PC-3 (cell line): ENCODE results near the gene TBX1.

Experiments used
- EZH2 ChIP-seq: fragments of 300-600 bp; sonication (generic); IDR thresholded peaks from one replicate; pipeline ENCODE4 v1.6.1; 2017; ENCODE audit warnings: antibody characterized with exemption, mild to moderate bottlenecking, low read length; ENCODE audit not compliant: unreplicated experiment
- TF ChIP-seq, protein P1 (sequence below): fragments of 300-600 bp; sonication (generic); conservative IDR thresholded peaks from 2 replicates; pipeline ENCODE4 v1.5.1; 2017; ENCODE audit warnings: antibody characterized with exemption, low read depth, mild to moderate bottlenecking, low read length

DNA sequence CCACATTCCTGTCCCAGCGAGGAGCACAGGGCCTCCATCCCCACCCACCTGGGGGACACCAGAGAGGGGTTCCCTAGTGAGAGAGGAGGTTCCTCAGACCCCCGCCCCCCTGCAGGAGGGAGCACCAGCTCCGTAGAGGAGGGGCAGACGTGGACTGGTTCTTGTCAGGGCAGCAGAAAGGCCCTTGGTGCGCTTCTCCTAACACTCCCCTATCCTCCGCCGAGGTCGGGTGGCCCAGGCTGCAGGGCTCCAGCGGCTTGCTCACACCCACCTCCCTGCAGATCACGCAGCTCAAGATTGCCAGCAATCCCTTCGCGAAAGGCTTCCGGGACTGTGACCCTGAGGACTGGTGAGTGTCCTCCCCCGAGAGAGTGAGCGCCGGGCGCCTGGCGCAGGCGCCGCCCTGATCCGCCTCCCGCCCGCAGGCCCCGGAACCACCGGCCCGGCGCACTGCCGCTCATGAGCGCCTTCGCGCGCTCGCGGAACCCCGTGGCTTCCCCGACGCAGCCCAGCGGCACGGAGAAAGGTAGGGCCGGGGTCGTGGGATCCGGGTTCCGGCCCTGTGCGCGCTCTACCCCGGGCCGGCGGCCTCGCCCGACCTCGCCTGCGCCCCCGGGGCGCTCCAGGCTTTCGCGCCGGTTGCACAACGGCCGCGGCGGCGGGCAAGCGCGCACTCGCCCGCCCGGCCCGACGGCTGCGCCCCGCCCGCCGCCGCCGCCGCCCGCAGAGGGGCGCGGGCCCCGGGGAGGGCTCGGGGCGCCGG is 5.1 kb downstream of the TBX1 start:
- TF ChIP-seq, protein P1, sequence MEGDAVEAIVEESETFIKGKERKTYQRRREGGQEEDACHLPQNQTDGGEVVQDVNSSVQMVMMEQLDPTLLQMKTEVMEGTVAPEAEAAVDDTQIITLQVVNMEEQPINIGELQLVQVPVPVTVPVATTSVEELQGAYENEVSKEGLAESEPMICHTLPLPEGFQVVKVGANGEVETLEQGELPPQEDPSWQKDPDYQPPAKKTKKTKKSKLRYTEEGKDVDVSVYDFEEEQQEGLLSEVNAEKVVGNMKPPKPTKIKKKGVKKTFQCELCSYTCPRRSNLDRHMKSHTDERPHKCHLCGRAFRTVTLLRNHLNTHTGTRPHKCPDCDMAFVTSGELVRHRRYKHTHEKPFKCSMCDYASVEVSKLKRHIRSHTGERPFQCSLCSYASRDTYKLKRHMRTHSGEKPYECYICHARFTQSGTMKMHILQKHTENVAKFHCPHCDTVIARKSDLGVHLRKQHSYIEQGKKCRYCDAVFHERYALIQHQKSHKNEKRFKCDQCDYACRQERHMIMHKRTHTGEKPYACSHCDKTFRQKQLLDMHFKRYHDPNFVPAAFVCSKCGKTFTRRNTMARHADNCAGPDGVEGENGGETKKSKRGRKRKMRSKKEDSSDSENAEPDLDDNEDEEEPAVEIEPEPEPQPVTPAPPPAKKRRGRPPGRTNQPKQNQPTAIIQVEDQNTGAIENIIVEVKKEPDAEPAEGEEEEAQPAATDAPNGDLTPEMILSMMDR, result no peak
- no peak for TF ChIP-seq EZH2
